Spleen (tissue), 7 donors: ENCODE data around the gene SHQ1.

Source experiments
- CTCF ChIP-seq, 11 experiments: fragments of 200-600 bp in 7 of 11; fragments of 450-650 bp in 4 of 11; sonication (generic) in 4 of 11; IDR thresholded peaks in 8 of 11; conservative IDR thresholded peaks in 3 of 11; 1 replicate in 7 of 11; 2 replicates in 4 of 11; pipeline versions ENCODE4 v1.4.0 to v1.8.0; 2016 to 2021; ENCODE audit warnings: antibody characterized with exemption in 11 of 11, inconsistent platforms in 4 of 11, mild to moderate bottlenecking in 1 of 11
- POLR2A ChIP-seq, 3 donors: fragments of 450-650 bp; IDR thresholded peaks; one replicate each; pipeline ENCODE4 v1.5.1; 2017; ENCODE audit warnings: antibody characterized with exemption in 3 of 3, mild to moderate bottlenecking in 1 of 3
- POLR2AphosphoS5 ChIP-seq, 3 donors: sonication (generic); formaldehyde crosslinking; IDR thresholded peaks; one replicate each; pipeline ENCODE4 v1.5.1; 2017; ENCODE audit warnings: antibody characterized with exemption in 3 of 3
- donor health status: DM: no; HTN: no; CAD: no; lungs with moderate emphysema.
- donor health status: DM: no; HTN: no; CAD: no.
- donor health status: DM: no; HTN: no; CAD: no.

GRCh38 chr3:72836923-72837322, 11.3 kb downstream of the SHQ1 start:
- no peak for TF ChIP-seq CTCF (IDR thresholded peaks at IDR 0.05 in 8 of 11, conservative IDR thresholded peaks at IDR 0.05 in 3 of 11)
- no peak for TF ChIP-seq POLR2A (IDR thresholded peaks at IDR 0.05)
- no peak for TF ChIP-seq POLR2AphosphoS5 (IDR thresholded peaks at IDR 0.05)
